Activated CD4-positive, alpha-beta T cell treated with anti-CD3 and anti-CD28 coated beads for 36 hours (primary cell): ENCODE measurements around the gene CBX7. TPM values are rescaled to one million over a fixed set of nuclear protein-coding genes. Genes with fewer than 3 reads are reported as not detected.

ENCODE experiments used
- ATAC-seq: fragments of 200-7000 bp; cut with Tn5 transposase; one replicate; pipeline ENCODE4 v1.10.0; 2021; ENCODE audit warnings: mild to moderate bottlenecking, moderate library complexity
- CTCF ChIA-PET: fragments of 350-600 bp; sonication (Branson Sonifier 250); formaldehyde crosslinking; loops from one replicate; lab custom pipeline; 2021; ENCODE audit warnings: antibody characterized with exemption; lab: Charles Lee
- POLR2A ChIA-PET: fragments of 350-600 bp; sonication (Branson Sonifier 250); formaldehyde crosslinking; loops from one replicate; lab custom pipeline; 2021; ENCODE audit warnings: antibody characterized with exemption, inconsistent platforms; lab: Charles Lee
- DNase-seq: peaks from one replicate; pipeline ENCODE4 v3.0.0-alpha.2; 2020
- H3K27ac Mint-ChIP-seq: one replicate; pipeline ENCODE4 v1.8.0; 2021; ENCODE audit warnings: mixed read lengths
- H3K27me3 Mint-ChIP-seq: one replicate; pipeline ENCODE4 v1.8.0; 2021; ENCODE audit warnings: mixed read lengths
- H3K36me3 Mint-ChIP-seq: one replicate; pipeline ENCODE4 v1.8.0; 2021; ENCODE audit warnings: low read depth, mixed read lengths
- H3K4me1 Mint-ChIP-seq: one replicate; pipeline ENCODE4 v1.8.0; 2021; ENCODE audit warnings: mixed read lengths
- H3K4me3 Mint-ChIP-seq: one replicate; pipeline ENCODE4 v1.8.0; 2021; ENCODE audit warnings: mild to moderate bottlenecking, moderate library complexity, mixed read lengths
- H3K9me3 Mint-ChIP-seq: one replicate; pipeline ENCODE4 v1.8.0; 2021; ENCODE audit warnings: low read depth, mixed read lengths
- intact Hi-C, 2 experiments: fragments of 100-400 bp; cut with DNase I in 1 of 2; cut with micrococcal nuclease in 1 of 2; formaldehyde crosslinking; loops; one replicate each; pipeline versions ENCODE4 v1.14.2 to v1.15.1; 2022 to 2024; cut with DNase I, micrococcal nuclease
- total RNA-seq, 2 experiments: library from RNA; stranded (reverse); gene quantifications; one replicate each; pipeline ENCODE4 v1.2.3, GENCODE V29; 2021

The CBX7 gene
- total RNA-seq, 2 experiments from 2014 or later: 19.9 to 20.3 TPM

- intact Hi-C loops: loop anchor here in 1 of 2 experiments (5.0 kb wide), 1 partner anchor 47 kb away; no protein-coding TSS in a partner anchor
- no peaks in the 10 kb centered on the region for H3K9me3 Mint-ChIP-seq
- ChIA-PET CTCF (interaction anchor here (0.7 to 1.4 kb wide), 2 partner anchors 9 to 12 kb away, joined by 3 to 4 read pairs; no protein-coding TSS in a partner anchor), POLR2A (no interaction called here)
- ATAC-seq (no peak), DNase-seq (no peak)
- H3K4me1 Mint-ChIP-seq: peaks cover 13% of the 10 kb centered on the region
- no peak overlapping the region for H3K27ac Mint-ChIP-seq
- H3K27me3 Mint-ChIP-seq: no peaks in the 10 kb centered on the region
- H3K4me3 Mint-ChIP-seq: no peak overlapping the region
- H3K36me3 Mint-ChIP-seq: no peaks in the 10 kb centered on the region
Measured at GRCh38 chr22:39179841-39180335, 27.4 kb upstream of the CBX7 start.

- ATAC-seq: no peak
- Mint-ChIP-seq H3K9me3 (no peaks in the 10 kb centered on the region), H3K4me3 (no peak overlapping the region), H3K27me3 (no peaks in the 10 kb centered on the region), H3K36me3 (no peaks in the 10 kb centered on the region), H3K4me1 (peaks cover 18% of the 10 kb centered on the region), H3K27ac (no peak overlapping the region)
- CTCF ChIA-PET: interaction anchor here (0.7 to 1.4 kb wide), 2 partner anchors 9 to 12 kb away, joined by 3 to 4 read pairs; no protein-coding TSS in a partner anchor
- DNase-seq: no peak
- intact Hi-C loops: loop anchor here in 1 of 2 experiments (5.0 kb wide), 1 partner anchor 48 kb away; no protein-coding TSS in a partner anchor
- POLR2A ChIA-PET: interaction anchor here (0.6 kb wide), 1 partner anchor 17 kb away, joined by 3 read pairs; no protein-coding TSS in a partner anchor
Measured at GRCh38 chr22:39179401-39179827, 26.9 kb upstream of the CBX7 start.

- Mint-ChIP-seq H3K9me3 (no peaks in the 10 kb centered on the region), H3K27ac (no peak overlapping the region), H3K27me3 (no peaks in the 10 kb centered on the region), H3K36me3 (no peaks in the 10 kb centered on the region), H3K4me3 (no peak overlapping the region), H3K4me1 (peaks cover 28% of the 10 kb centered on the region)
- intact Hi-C loops: loop anchor here in 1 of 2 experiments (5.0 kb wide), 1 partner anchor 49 kb away; no protein-coding TSS in a partner anchor
- CTCF ChIA-PET: no interaction called here
- POLR2A ChIA-PET: interaction anchor here (0.6 kb wide), 1 partner anchor 16 kb away, joined by 3 read pairs; no protein-coding TSS in a partner anchor
- ATAC-seq: no peak
- DNase-seq: no peak
Measured at GRCh38 chr22:39178206-39179111, 26.0 kb upstream of the CBX7 start.

GRCh38 chr22:39177791-39178190, 25.3 kb upstream of the CBX7 start:
- ChIA-PET CTCF (interaction anchor here (1.0 kb wide), 1 partner anchor 133 kb away, joined by 3 read pairs; no protein-coding TSS in a partner anchor), POLR2A (no interaction called here)
- no peaks in the 10 kb centered on the region for H3K27me3 Mint-ChIP-seq

GRCh38 chr22:39177456-39177775, 24.9 kb upstream of the CBX7 start:
- no peak for ATAC-seq
- H3K27me3 Mint-ChIP-seq: no peaks in the 10 kb centered on the region
- DNase-seq: no peak
- no peaks in the 10 kb centered on the region for H3K36me3 Mint-ChIP-seq
- ChIA-PET CTCF (interaction anchor here (0.6 to 1.0 kb wide), 3 partner anchors 13 to 134 kb away, joined by 3 to 4 read pairs (median 3); no protein-coding TSS in a partner anchor), POLR2A (no interaction called here)
- H3K4me3 Mint-ChIP-seq: no peak overlapping the region
- no peaks in the 10 kb centered on the region for H3K9me3 Mint-ChIP-seq
- no peak overlapping the region for H3K27ac Mint-ChIP-seq
- peaks cover 35% of the 10 kb centered on the region for H3K4me1 Mint-ChIP-seq
- intact Hi-C loops: loop anchor here in 1 of 2 experiments (5.0 kb wide), 1 partner anchor 50 kb away; no protein-coding TSS in a partner anchor

More at GRCh38 chr22:39177791-39178190, 25.3 kb upstream of the CBX7 start:
- Mint-ChIP-seq H3K4me3 (no peak overlapping the region), H3K27ac (no peak overlapping the region), H3K4me1 (peaks cover 34% of the 10 kb centered on the region), H3K9me3 (no peaks in the 10 kb centered on the region), H3K36me3 (no peaks in the 10 kb centered on the region)
- intact Hi-C loops: loop anchor here in 1 of 2 experiments (5.0 kb wide), 1 partner anchor 50 kb away; no protein-coding TSS in a partner anchor
- ATAC-seq (no peak), DNase-seq (no peak)

- no peaks in the 10 kb centered on the region for H3K27me3 Mint-ChIP-seq
- DNase-seq (no peak), ATAC-seq (no peak)
- ChIA-PET POLR2A (no interaction called here), CTCF (interaction anchor here (0.6 to 1.0 kb wide), 5 partner anchors 9 to 193 kb away, joined by 3 to 4 read pairs (median 3); no protein-coding TSS in a partner anchor)
- H3K27ac Mint-ChIP-seq: no peak overlapping the region
- intact Hi-C loops: loop anchor here in 1 of 2 experiments (5.0 kb wide), 1 partner anchor 50 kb away; no protein-coding TSS in a partner anchor
- peaks cover 38% of the 10 kb centered on the region for H3K4me1 Mint-ChIP-seq
- H3K4me3 Mint-ChIP-seq: no peak overlapping the region
- H3K9me3 Mint-ChIP-seq: no peaks in the 10 kb centered on the region
- H3K36me3 Mint-ChIP-seq: no peaks in the 10 kb centered on the region
Measured at GRCh38 chr22:39176714-39177455, 24.4 kb upstream of the CBX7 start.

- Mint-ChIP-seq H3K36me3 (no peaks in the 10 kb centered on the region), H3K4me1 (peaks cover 44% of the 10 kb centered on the region), H3K27me3 (no peaks in the 10 kb centered on the region), H3K9me3 (no peaks in the 10 kb centered on the region), H3K4me3 (no peak overlapping the region), H3K27ac (no peak overlapping the region)
- ChIA-PET POLR2A (no interaction called here), CTCF (interaction anchor here (0.5 to 1.0 kb wide), 4 partner anchors 8 to 192 kb away, joined by 3 read pairs; no protein-coding TSS in a partner anchor)
- ATAC-seq (no peak), DNase-seq (no peak)
- intact Hi-C loops: loop anchor here in 1 of 2 experiments (5.0 kb wide), 1 partner anchor 51 kb away; no protein-coding TSS in a partner anchor
Measured at GRCh38 chr22:39176143-39176713, 23.7 kb upstream of the CBX7 start.

GRCh38 chr22:39175353-39176142, 23.1 kb upstream of the CBX7 start:
- ATAC-seq: no peak
- Mint-ChIP-seq H3K9me3 (no peaks in the 10 kb centered on the region), H3K36me3 (no peaks in the 10 kb centered on the region), H3K4me3 (no peak overlapping the region), H3K27me3 (no peaks in the 10 kb centered on the region), H3K4me1 (peaks cover 50% of the 10 kb centered on the region), H3K27ac (no peak overlapping the region)
- ChIA-PET CTCF (interaction anchor here (0.6 to 6.2 kb wide), 5 partner anchors 9 to 135 kb away, joined by 3 to 70 read pairs (median 3); no protein-coding TSS in a partner anchor), POLR2A (no interaction called here)
- intact Hi-C loops: loop anchor here (2.0 to 5.0 kb wide), 2 partner anchors 25 to 52 kb away; no protein-coding TSS in a partner anchor
- DNase-seq: no peak

- peak; percentile 45 for ATAC-seq
- no peaks in the 10 kb centered on the region for H3K27me3 Mint-ChIP-seq
- H3K9me3 Mint-ChIP-seq: no peaks in the 10 kb centered on the region
- CTCF ChIA-PET: interaction anchor here (0.7 to 6.2 kb wide), 6 partner anchors 19 to 142 kb away, joined by 3 to 70 read pairs (median 6); no protein-coding TSS in a partner anchor
- peak overlapping the region; percentile 24 for H3K4me3 Mint-ChIP-seq
- no peaks in the 10 kb centered on the region for H3K36me3 Mint-ChIP-seq
- H3K4me1 Mint-ChIP-seq: peaks cover 50% of the 10 kb centered on the region
- POLR2A ChIA-PET: no interaction called here
- intact Hi-C loops: loop anchor here (2.0 to 5.0 kb wide), 2 partner anchors 26 to 53 kb away; no protein-coding TSS in a partner anchor
- DNase-seq: peak; percentile 74
- H3K27ac Mint-ChIP-seq: peak overlapping the region; percentile 77
Measured at GRCh38 chr22:39174498-39175352, 22.2 kb upstream of the CBX7 start.
